DMS114 treated with DMSO at 0.1 percent for 48 hours (cell line): ENCODE results near the gene PRKCE.
A peak's percentile ranks its signal among the peaks of the same experiment; 100 is the strongest.

ENCODE experiments used
- DNase-seq: peaks from one replicate; lab custom pipeline; 2025; ENCODE audit not compliant: unreplicated experiment; lab: John Stamatoyannopoulos, UW

PRKCE gene

DNA sequence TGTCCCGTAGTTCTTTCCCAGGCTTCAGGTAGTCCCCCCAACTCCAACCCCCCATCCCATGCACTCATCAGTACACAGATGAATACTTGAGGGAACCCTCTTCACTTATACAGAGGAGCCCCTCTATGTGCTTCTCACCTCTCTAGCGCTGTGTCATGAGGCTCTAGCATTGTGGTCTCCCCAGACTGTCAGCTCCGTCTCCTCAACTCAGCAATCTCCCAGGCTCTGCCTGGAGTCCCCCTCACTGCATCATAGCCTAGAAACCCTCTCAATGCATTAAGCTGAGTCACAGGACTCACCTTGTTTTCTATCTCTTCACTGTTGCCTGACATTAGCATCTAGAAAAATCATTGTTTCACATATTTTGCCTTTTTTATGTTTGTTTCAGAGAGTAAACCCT lies 20.2 kb upstream of the PRKCE start:
- no peak for DNase-seq

GRCh38 chr2:45631955-45632354 lies 19.5 kb upstream of the PRKCE start:
- DNase-seq = no peak

- DNase-seq = no peak
Measured at GRCh38 chr2:45634223-45634622, 17.3 kb upstream of the PRKCE start.

GRCh38 chr2:45636008-45636407 lies 15.5 kb upstream of the PRKCE start:
- no peak for DNase-seq

DNA sequence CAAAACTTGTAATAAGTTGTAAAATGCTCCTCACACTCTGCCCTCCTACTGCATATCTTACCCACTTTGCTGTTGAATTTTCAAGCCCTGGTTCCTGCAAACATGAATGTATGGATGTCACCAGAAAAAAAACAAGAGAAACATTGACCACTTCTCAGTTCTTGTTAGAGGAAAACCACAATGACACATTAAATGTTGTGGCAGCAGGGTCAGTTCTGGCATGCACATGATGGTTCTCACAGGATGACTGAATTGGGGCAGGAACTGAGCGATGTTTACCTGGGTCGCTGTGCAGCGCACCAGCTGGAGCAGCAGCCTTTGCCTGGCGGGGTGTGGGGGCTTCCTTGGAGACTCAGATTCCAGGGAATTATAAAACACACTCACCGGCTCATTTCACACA lies 14.0 kb upstream of the PRKCE start:
- no peak for DNase-seq

- DNase-seq = no peak
Measured at GRCh38 chr2:45640576-45640975, 10.9 kb upstream of the PRKCE start.

DNA sequence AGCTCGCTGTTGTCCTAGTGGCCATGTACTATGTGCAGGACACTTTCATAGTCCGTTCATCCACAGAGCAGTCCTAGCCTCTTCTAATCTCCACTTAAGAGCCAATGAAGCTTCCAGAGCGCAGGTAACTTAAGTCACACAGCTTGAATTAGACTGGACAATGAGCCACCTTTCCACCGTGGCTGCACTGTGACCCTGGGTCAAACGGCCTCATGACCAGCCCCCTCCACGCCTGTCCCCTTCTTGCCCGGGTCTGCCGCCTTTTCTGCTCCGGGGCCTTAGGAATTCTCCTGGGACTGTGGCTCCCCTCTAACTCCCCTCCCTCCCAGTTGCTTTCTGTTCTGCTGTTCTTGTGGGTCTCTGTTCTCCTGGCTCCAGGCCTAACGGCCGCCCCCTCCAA lies 8.4 kb upstream of the PRKCE start:
- DNase-seq = no peak

DNA sequence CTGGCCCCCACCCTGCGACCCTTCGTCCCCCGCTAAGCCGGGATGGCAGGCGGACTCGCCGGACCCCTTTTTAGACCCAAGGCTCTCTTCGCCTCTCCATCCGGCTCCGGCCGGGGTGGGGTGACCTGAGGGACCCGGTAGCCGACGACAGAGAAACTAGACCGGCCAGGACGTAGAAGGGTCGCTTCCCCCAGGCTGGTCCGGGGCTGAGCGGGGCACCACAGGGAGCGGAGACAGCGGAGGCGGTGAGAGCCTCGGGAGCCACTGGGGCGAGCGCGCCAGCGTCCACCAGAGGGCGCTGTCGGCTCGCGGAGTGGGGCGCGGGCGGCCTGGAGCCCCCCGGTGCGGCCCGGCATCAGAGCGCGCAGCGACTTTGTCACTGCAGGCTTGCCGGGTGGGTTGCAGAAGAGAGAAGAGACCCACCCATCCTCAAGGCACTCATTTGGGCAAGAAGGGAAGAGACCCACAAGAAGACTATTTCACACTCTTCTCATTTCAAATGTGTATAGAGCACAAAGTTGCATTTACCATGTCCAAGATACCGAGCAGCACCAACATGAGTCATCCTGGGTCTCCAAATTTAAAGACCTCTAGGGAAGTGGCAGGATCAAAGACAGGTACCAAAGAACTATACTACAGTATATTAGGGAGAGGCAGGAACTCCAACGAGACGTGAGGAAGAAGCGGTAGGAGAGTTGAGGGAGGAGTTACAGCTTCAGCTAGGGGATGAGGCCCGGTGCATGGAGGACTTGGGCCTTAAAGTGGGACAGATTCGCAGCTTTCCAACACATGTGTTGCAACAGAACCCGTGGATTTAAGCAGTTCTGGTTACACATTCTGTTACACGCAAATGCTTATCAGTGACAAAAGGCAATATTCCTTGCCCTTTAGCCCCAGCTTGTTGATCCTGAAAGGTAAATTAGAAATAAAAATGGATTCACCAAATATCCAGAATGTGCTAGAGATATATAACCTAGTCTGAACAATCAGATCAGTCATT lies 7.6 kb upstream of the PRKCE start:
- DNase-seq = peak; percentile 43

GRCh38 chr2:45646289-45646688 lies 5.2 kb upstream of the PRKCE start:
- DNase-seq = no peak

DNA sequence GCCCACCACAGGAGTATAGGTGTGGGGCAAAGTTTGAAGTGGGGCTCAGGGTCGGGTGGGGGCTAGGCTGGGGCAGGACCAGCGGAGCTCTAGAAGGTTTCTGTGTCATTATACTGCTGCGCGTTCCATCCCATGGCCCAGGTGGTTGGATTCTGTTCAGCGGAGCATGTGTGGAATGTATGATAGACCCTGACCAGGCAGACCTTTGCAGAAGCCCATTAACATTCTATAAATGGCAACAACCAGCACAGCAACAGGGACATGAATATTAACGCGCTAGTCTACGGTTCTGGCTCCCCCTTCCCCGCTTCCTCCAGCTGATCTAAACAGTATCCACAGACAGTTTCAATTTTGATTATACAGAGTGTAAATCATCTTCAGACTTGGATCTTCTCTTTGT lies 4.1 kb upstream of the PRKCE start:
- DNase-seq = no peak

- DNase-seq = no peak
Measured at GRCh38 chr2:45647986-45648520, 3.4 kb upstream of the PRKCE start.

DNA sequence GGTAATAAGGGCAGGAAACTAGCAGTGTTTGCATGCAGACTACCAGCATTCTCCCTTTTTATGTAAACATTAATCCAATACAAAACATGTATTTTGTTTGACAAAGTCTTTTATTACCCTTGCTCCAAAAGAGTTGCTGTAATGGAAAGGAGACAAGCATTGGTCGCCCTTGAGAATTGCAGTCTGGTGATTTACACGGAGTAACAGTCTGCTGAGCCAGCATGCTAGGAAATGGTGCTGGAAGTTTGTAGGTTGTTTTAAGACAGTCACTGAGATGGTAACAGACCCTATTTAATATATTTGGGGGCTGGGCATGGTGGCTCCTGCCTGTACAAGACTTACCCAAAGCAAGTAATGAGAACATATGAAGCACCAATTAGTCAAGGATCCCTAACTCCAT lies 2.8 kb upstream of the PRKCE start:
- no peak for DNase-seq

GRCh38 chr2:45649462-45649857 lies 2.0 kb upstream of the PRKCE start:
- DNase-seq = no peak

DNA sequence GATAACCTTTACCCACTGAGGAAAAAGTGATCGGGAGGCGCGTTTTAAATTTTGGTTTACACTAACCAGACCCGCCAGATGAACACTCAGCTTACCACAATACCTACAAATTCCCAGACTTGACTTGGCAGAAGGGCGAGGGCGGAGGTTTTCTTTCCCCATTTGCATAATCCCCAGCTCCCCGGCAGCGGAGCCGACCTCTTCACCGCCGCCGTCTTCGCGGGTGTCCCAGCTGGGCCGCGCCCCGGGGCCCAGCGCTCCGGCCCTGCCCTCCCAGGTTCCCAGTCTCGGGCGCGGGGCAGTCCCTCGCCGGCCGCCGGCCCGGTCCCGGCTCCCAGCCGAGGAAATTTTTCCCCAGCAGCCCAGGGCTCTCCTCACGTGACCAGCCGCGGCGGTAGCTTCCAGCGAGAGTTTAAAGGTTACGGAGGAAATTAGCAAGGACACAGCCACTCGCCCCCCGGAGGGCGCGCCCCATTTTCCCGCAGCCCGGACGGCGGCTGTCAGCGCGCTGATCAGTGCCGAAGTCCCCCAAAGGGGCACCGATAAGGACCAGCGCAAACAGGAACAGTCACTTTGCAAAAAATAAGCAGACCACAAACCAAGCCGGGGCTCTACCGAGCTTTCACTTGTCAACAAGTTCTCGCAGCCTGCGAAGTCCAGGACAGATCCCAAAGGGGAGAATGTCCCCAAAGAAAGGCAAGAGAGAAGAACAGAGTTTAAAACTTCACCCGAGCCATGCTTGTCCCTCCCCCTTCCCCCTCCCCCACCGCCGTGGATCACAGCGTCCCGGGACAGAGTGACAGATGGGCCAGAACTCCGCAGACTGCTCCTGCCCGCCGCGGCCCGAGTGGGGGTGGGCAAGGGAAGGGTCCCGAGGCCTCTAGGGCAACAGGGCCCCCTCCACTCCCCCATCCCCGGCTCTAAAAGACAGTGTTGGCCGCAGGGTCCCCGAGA lies 1.3 kb upstream of the PRKCE start:
- peak; percentile 48 for DNase-seq

GRCh38 chr2:45650851-45651414 lies 542 bp upstream of the PRKCE start:
- peak; percentile 79 for DNase-seq

- DNase-seq = peak; percentile 3
Measured at GRCh38 chr2:45652090-45653031, 886 bp downstream of the PRKCE start.

- no peak for DNase-seq
Measured at GRCh38 chr2:45653122-45653913, 1.8 kb downstream of the PRKCE start.

- DNase-seq = no peak
Measured at GRCh38 chr2:45654250-45654649, 2.8 kb downstream of the PRKCE start.

- no peak for DNase-seq
Measured at GRCh38 chr2:45661828-45662227, 10.4 kb downstream of the PRKCE start.
